Liver (tissue), 9 donors: ENCODE data around the gene NXPH3. TPM values are rescaled to one million over a fixed set of nuclear protein-coding genes. Genes with fewer than 3 reads are reported as not detected.
A peak's percentile ranks its signal among the peaks of the same experiment; 100 is the strongest.

Experiments
- DNase-seq: peaks from one replicate; pipeline ENCODE4 v3.0.0-alpha.2; 2017; ENCODE audit warnings: low spot score
- H3K27ac ChIP-seq, 2 donors: one replicate each; pipeline ENCODE4 v1.7.0; 2013; ENCODE audit warnings: inconsistent platforms in 2 of 2, low read length in 2 of 2, control low read depth in 1 of 2, low read depth in 1 of 2, mild to moderate bottlenecking in 1 of 2
- H3K27me3 ChIP-seq, 4 donors: one replicate each; pipeline versions ENCODE4 v1.6.1 to v1.7.0; 2013; ENCODE audit warnings: low read length in 3 of 4, inconsistent platforms in 1 of 4, mild to moderate bottlenecking in 1 of 4, moderate library complexity in 1 of 4; ENCODE audit not compliant: control insufficient read depth in 4 of 4, insufficient read depth in 4 of 4
- H3K36me3 ChIP-seq, 4 donors: one replicate each; pipeline versions ENCODE4 v1.6.1 to v1.7.0; 2013; ENCODE audit warnings: low read length in 3 of 4, mild to moderate bottlenecking in 3 of 4, low read depth in 1 of 4, moderate library complexity in 1 of 4; ENCODE audit not compliant: control insufficient read depth in 4 of 4, insufficient read depth in 3 of 4
- H3K4me1 ChIP-seq, 4 donors: one replicate each; pipeline versions ENCODE4 v1.6.1 to v1.7.0; 2013; ENCODE audit warnings: low read length in 3 of 4, mild to moderate bottlenecking in 3 of 4, moderate library complexity in 1 of 4; ENCODE audit not compliant: control insufficient read depth in 4 of 4, insufficient read depth in 4 of 4
- H3K4me3 ChIP-seq, 3 donors: one replicate each; pipeline versions ENCODE4 v1.6.1 to v1.7.0; 2013; ENCODE audit warnings: low read length in 3 of 3, control low read depth in 1 of 3, low read depth in 1 of 3, mild to moderate bottlenecking in 1 of 3
- H3K9ac ChIP-seq, 2 donors: one replicate each; pipeline ENCODE4 v1.7.0; 2013; ENCODE audit warnings: low read length in 2 of 2, mild to moderate bottlenecking in 2 of 2, moderate library complexity in 2 of 2, control low read depth in 1 of 2, low read depth in 1 of 2
- H3K9me3 ChIP-seq, 4 donors: one replicate each; pipeline versions ENCODE4 v1.6.1 to v1.7.0; 2013; ENCODE audit warnings: low read length in 3 of 4; ENCODE audit not compliant: control insufficient read depth in 4 of 4
- EGR1 ChIP-seq, 2 donors: IDR thresholded peaks; 2 replicates each; pipeline ENCODE4 v1.6.1; 2016 to 2018; ENCODE audit warnings: antibody characterized with exemption in 2 of 2, low read depth in 2 of 2
- FOXA2 ChIP-seq: IDR thresholded peaks from 2 replicates; pipeline ENCODE4 v1.6.1; 2016; ENCODE audit warnings: antibody characterized with exemption
- GABPA ChIP-seq, 2 donors: IDR thresholded peaks in 1 of 2; conservative IDR thresholded peaks in 1 of 2; 2 replicates each; pipeline ENCODE4 v1.6.1; 2016; ENCODE audit warnings: antibody characterized with exemption in 2 of 2, mild to moderate bottlenecking in 1 of 2, moderate library complexity in 1 of 2
- HNF4A ChIP-seq, 2 donors: conservative IDR thresholded peaks; 2 replicates each; pipeline ENCODE4 v1.6.1; 2016; ENCODE audit warnings: antibody characterized with exemption in 2 of 2, mild to moderate bottlenecking in 2 of 2
- RAD21 ChIP-seq, 2 donors: IDR thresholded peaks; 2 replicates each; pipeline ENCODE4 v1.6.1; 2016; ENCODE audit warnings: antibody characterized with exemption in 2 of 2, mild to moderate bottlenecking in 2 of 2
- RXRA ChIP-seq, 2 donors: IDR thresholded peaks; 2 replicates each; pipeline ENCODE4 v1.6.1; 2017 to 2018; ENCODE audit warnings: antibody characterized with exemption in 2 of 2, mild to moderate bottlenecking in 1 of 2
- WGBS: extraction: QIAGEN DNeasy Blood & Tissue Kit; methylation state at CpG from one replicate; pipeline ENCODE4 v1.1.7; 2013; 5-methylcytosine and 5-hydroxymethylcytosine counted together
- polyA plus RNA-seq, 2 donors: library from polyadenylated mRNA; stranded (reverse) in 1 of 2; unstranded in 1 of 2; fragments of 200-250 nt in 1 of 2; fragments of >200 nt in 1 of 2; fragmentation: Nextera tagmentation in 1 of 2; extraction: Ambion mirVana in 1 of 2; gene quantifications; one replicate each; pipeline versions ENCODE4 v1.2.1 to v1.2.3, GENCODE V29; 2013 to 2015
- total RNA-seq, 2 donors: library from RNA; depleted of rRNA; stranded (reverse); fragments of >200 nt; gene quantifications; one replicate each; pipeline ENCODE4 v1.2.3, GENCODE V29; 2014
- TF ChIP-seq, protein P1 (sequence below): fragments of 150-350 bp; IDR thresholded peaks from 2 replicates; pipeline ENCODE4 v1.5.1; 2017; ENCODE audit warnings: improper control_type of control experiment, low read depth, low read length; ENCODE audit not compliant: missing input control
- TF ChIP-seq, protein P2 (sequence below): IDR thresholded peaks from 2 replicates; pipeline ENCODE4 v1.6.1; 2016; ENCODE audit warnings: antibody characterized with exemption, mild to moderate bottlenecking
- donor health status: healthy.
- donor health status: healthy.
- donor health status: healthy.
- donor health status: healthy.
- donor health status: healthy.

The NXPH3 gene
- total and polyA plus RNA-seq, 4 donors, result 0.17 to 0.22 TPM; not detected in 2

DNA sequence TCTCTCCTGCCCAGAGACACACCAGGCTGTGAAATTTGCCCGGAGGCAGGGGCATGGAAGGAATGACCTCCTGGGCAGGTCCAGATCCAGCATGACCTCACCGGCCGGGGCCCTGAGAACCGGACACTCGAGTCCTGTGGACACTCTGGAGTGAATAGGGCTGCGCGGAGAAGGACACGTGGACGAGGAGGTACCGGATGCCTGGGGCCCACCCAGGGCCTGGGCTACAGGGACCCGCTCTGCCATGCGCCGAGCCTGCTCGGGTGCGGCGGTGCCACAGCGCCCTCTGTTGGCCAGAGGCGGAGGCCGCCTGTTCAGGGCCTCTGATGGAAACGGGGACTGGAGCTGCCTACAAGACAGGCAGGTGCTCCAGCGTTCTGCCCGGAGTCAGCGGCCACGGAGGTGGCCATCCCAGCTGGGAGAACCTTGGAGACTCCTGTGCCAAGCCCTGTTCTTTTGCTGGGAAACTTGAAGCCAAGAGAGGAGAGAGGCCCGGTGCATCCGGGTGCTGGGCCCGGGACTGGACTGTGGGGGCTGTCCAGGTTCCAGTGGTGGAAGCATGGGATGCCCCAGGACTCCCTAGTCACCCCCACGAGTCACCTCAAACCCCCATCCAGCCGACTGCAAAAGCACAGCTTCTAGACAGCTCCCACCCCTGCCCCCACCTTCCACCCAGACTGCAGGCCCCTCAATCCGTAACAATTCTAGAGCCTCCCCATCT lies 19.3 kb upstream of the NXPH3 start:
- no peak overlapping the region for H3K4me3 ChIP-seq
- TF ChIP-seq, protein P1, sequence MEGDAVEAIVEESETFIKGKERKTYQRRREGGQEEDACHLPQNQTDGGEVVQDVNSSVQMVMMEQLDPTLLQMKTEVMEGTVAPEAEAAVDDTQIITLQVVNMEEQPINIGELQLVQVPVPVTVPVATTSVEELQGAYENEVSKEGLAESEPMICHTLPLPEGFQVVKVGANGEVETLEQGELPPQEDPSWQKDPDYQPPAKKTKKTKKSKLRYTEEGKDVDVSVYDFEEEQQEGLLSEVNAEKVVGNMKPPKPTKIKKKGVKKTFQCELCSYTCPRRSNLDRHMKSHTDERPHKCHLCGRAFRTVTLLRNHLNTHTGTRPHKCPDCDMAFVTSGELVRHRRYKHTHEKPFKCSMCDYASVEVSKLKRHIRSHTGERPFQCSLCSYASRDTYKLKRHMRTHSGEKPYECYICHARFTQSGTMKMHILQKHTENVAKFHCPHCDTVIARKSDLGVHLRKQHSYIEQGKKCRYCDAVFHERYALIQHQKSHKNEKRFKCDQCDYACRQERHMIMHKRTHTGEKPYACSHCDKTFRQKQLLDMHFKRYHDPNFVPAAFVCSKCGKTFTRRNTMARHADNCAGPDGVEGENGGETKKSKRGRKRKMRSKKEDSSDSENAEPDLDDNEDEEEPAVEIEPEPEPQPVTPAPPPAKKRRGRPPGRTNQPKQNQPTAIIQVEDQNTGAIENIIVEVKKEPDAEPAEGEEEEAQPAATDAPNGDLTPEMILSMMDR, result peak; percentile 91
- no peak for TF ChIP-seq EGR1 (IDR thresholded peaks at IDR 0.05; ENCODE audit: low read depth in 2 of 2)
- peak; percentile 91 to 95 for TF ChIP-seq RAD21 (IDR thresholded peaks at IDR 0.05)
- DNase-seq, result peak; percentile 85
- H3K27me3 ChIP-seq, result no peaks in the 10 kb centered on the region
- no peak overlapping the region for H3K27ac ChIP-seq
- H3K9me3 ChIP-seq, result no peaks in the 10 kb centered on the region
- WGBS, result 16% methylated on average over 30 of the region's 30 CpGs
- peaks cover 4 to 11% (median 6%) of the 10 kb centered on the region in 4 donors for H3K4me1 ChIP-seq
- H3K36me3 ChIP-seq, result no peaks in the 10 kb centered on the region
- no peak overlapping the region for H3K9ac ChIP-seq

DNA sequence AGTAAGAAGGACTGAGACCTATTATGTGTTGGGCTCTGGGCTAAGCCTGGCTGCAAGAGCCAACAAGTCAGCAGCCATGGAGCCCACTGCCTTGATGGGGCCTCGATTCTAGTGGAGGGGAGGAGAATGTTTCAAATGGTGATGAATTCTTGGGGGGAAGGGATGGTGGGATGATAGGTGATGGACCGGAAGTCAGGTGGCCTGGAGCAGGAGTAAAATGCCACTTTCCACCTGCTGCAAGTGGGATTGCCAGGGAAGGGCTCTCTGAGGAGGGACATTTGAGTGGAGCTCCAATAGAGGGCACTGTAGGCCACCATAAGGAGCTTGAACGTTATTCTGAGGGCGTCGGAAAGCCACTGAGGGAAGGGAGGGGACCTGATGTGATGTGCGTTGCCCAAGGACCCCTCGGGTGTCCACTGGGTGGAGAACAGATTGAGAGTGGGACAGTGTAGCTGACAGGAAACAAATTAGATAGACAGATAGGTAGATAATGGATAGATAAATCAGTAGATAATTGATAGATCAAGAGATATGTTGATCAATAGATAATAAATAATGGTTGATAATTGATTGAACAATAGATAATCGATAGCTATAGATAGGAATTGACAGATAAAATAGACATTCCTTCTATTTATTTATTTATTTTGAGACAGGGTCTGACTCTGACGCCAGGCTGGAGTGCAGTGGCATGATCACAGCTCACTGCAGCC lies 18.2 kb upstream of the NXPH3 start:
- DNase-seq, result peak; percentile 34
- WGBS, result 16% methylated on average over 9 of the region's 9 CpGs
- H3K27me3 ChIP-seq, result no peaks in the 10 kb centered on the region
- TF ChIP-seq RAD21 (IDR thresholded peaks at IDR 0.05), result peak; percentile 62 to 72
- TF ChIP-seq, protein P2, sequence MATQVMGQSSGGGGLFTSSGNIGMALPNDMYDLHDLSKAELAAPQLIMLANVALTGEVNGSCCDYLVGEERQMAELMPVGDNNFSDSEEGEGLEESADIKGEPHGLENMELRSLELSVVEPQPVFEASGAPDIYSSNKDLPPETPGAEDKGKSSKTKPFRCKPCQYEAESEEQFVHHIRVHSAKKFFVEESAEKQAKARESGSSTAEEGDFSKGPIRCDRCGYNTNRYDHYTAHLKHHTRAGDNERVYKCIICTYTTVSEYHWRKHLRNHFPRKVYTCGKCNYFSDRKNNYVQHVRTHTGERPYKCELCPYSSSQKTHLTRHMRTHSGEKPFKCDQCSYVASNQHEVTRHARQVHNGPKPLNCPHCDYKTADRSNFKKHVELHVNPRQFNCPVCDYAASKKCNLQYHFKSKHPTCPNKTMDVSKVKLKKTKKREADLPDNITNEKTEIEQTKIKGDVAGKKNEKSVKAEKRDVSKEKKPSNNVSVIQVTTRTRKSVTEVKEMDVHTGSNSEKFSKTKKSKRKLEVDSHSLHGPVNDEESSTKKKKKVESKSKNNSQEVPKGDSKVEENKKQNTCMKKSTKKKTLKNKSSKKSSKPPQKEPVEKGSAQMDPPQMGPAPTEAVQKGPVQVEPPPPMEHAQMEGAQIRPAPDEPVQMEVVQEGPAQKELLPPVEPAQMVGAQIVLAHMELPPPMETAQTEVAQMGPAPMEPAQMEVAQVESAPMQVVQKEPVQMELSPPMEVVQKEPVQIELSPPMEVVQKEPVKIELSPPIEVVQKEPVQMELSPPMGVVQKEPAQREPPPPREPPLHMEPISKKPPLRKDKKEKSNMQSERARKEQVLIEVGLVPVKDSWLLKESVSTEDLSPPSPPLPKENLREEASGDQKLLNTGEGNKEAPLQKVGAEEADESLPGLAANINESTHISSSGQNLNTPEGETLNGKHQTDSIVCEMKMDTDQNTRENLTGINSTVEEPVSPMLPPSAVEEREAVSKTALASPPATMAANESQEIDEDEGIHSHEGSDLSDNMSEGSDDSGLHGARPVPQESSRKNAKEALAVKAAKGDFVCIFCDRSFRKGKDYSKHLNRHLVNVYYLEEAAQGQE, result no peak
- TF ChIP-seq EGR1 (IDR thresholded peaks at IDR 0.05; ENCODE audit: low read depth in 2 of 2), result no peak
- TF ChIP-seq GABPA (IDR thresholded peaks at IDR 0.05 in 1 of 2, conservative IDR thresholded peaks at IDR 0.05 in 1 of 2), result no peak
- TF ChIP-seq FOXA2, result no peak
- TF ChIP-seq, protein P1, result peak; percentile 40
- no peak for TF ChIP-seq HNF4A (conservative IDR thresholded peaks at IDR 0.05)
- no peak for TF ChIP-seq RXRA (IDR thresholded peaks at IDR 0.05)
- no peaks in the 10 kb centered on the region for H3K9me3 ChIP-seq
- no peak overlapping the region for H3K27ac ChIP-seq
- H3K36me3 ChIP-seq, result no peaks in the 10 kb centered on the region
- H3K9ac ChIP-seq, result no peak overlapping the region
- no peak overlapping the region for H3K4me3 ChIP-seq
- H3K4me1 ChIP-seq, result peaks cover 0 to 5% (median 2%) of the 10 kb centered on the region in 4 donors
